ENCODE measurements around the gene PCDH9. TPM values are rescaled to one million over a fixed set of nuclear protein-coding genes. Genes with fewer than 3 reads are reported as not detected.
A peak's percentile ranks its signal among the peaks of the same experiment; 100 is the strongest.

The PCDH9 gene
- total RNA-seq, 1 donor from 2014 or later = 10.4 TPM

GRCh38 chr13:66971004-66971403 lies 259.1 kb downstream of the PCDH9 start:
- H3K27me3 Mint-ChIP-seq (ENCODE audit: low read depth, unreplicated experiment) = no peaks in the 10 kb centered on the region
- H3K4me3 Mint-ChIP-seq (ENCODE audit: unreplicated experiment) = no peak overlapping the region
- no peaks in the 10 kb centered on the region for H3K27me3 ChIP-seq (ENCODE audit: insufficient read depth, low read length)
- H4K20me1 ChIP-seq (ENCODE audit: insufficient read depth, low read length) = no peaks in the 10 kb centered on the region
- H3K79me2 ChIP-seq (ENCODE audit: insufficient read depth, low read length) = no peaks in the 10 kb centered on the region
- H3K4me1 ChIP-seq (ENCODE audit: insufficient read depth, low read length) = no peaks in the 10 kb centered on the region
- H3K36me3 Mint-ChIP-seq (ENCODE audit: low read depth, unreplicated experiment) = no peaks in the 10 kb centered on the region
- no peak overlapping the region for H3K4me2 ChIP-seq (ENCODE audit: low read length)
- H3K27ac ChIP-seq (ENCODE audit: low read depth, low read length) = no peak overlapping the region
- peaks cover 11% of the 10 kb centered on the region for H3K4me1 Mint-ChIP-seq (ENCODE audit: low read depth, unreplicated experiment)
- FAIRE-seq = no peak
- H3K36me3 ChIP-seq (ENCODE audit: insufficient read depth, low read length) = no peaks in the 10 kb centered on the region
- DNase-seq (ENCODE audit: low read depth) = peak; percentile 10
- H2AFZ ChIP-seq (ENCODE audit: low read depth, low read length) = no peak overlapping the region
- H3K9me3 ChIP-seq (ENCODE audit: insufficient read depth, low read depth, low read length) = no peaks in the 10 kb centered on the region
- H3K27ac Mint-ChIP-seq (ENCODE audit: unreplicated experiment) = no peak overlapping the region
- no peak for TF ChIP-seq EZH2 (IDR thresholded peaks at IDR 0.05; ENCODE audit: insufficient read depth, low read length)
- no peak for TF ChIP-seq CTCF (IDR thresholded peaks at IDR 0.05; ENCODE audit: insufficient read depth, low read depth, low read length)
- H3K9me3 Mint-ChIP-seq (ENCODE audit: unreplicated experiment) = no peaks in the 10 kb centered on the region
- no peak overlapping the region for H3K4me3 ChIP-seq (ENCODE audit: insufficient read depth, low read depth, low read length)
- H3K9ac ChIP-seq (ENCODE audit: low read length) = no peak overlapping the region

- no peak for DNase-seq (ENCODE audit: low read depth)
- H2AFZ ChIP-seq (ENCODE audit: low read depth, low read length) = no peak overlapping the region
- no peak overlapping the region for H3K9ac ChIP-seq (ENCODE audit: low read length)
- H3K27ac ChIP-seq (ENCODE audit: low read depth, low read length) = no peak overlapping the region
- H3K4me2 ChIP-seq (ENCODE audit: low read length) = no peak overlapping the region
- Mint-ChIP-seq H3K27me3 (ENCODE audit: low read depth, unreplicated experiment) (no peaks in the 10 kb centered on the region), H3K4me1 (ENCODE audit: low read depth, unreplicated experiment) (peaks cover 9% of the 10 kb centered on the region), H3K27ac (ENCODE audit: unreplicated experiment) (no peak overlapping the region), H3K9me3 (ENCODE audit: unreplicated experiment) (no peaks in the 10 kb centered on the region), H3K4me3 (ENCODE audit: unreplicated experiment) (no peak overlapping the region), H3K36me3 (ENCODE audit: low read depth, unreplicated experiment) (no peaks in the 10 kb centered on the region)
- no peak for FAIRE-seq
- H3K9me3 ChIP-seq (ENCODE audit: insufficient read depth, low read depth, low read length) = no peaks in the 10 kb centered on the region
- no peak overlapping the region for H3K4me3 ChIP-seq (ENCODE audit: insufficient read depth, low read depth, low read length)
- no peaks in the 10 kb centered on the region for H4K20me1 ChIP-seq (ENCODE audit: insufficient read depth, low read length)
- TF ChIP-seq CTCF (IDR thresholded peaks at IDR 0.05; ENCODE audit: insufficient read depth, low read depth, low read length) = no peak
- no peak for TF ChIP-seq EZH2 (IDR thresholded peaks at IDR 0.05; ENCODE audit: insufficient read depth, low read length)
- H3K79me2 ChIP-seq (ENCODE audit: insufficient read depth, low read length) = no peaks in the 10 kb centered on the region
- no peaks in the 10 kb centered on the region for H3K36me3 ChIP-seq (ENCODE audit: insufficient read depth, low read length)
- H3K27me3 ChIP-seq (ENCODE audit: insufficient read depth, low read length) = no peaks in the 10 kb centered on the region
- no peaks in the 10 kb centered on the region for H3K4me1 ChIP-seq (ENCODE audit: insufficient read depth, low read length)
Observed at GRCh38 chr13:66969291-66969690, 260.8 kb downstream of the PCDH9 start.

GRCh38 chr13:66967811-66968597 lies 262.1 kb downstream of the PCDH9 start:
- TF ChIP-seq CTCF (IDR thresholded peaks at IDR 0.05; ENCODE audit: insufficient read depth, low read depth, low read length) (no peak), EZH2 (IDR thresholded peaks at IDR 0.05; ENCODE audit: insufficient read depth, low read length) (no peak)
- no peaks in the 10 kb centered on the region for H3K27me3 ChIP-seq (ENCODE audit: insufficient read depth, low read length)
- H3K27ac ChIP-seq (ENCODE audit: low read depth, low read length) = no peak overlapping the region
- no peaks in the 10 kb centered on the region for H3K79me2 ChIP-seq (ENCODE audit: insufficient read depth, low read length)
- FAIRE-seq (no peak), DNase-seq (ENCODE audit: low read depth) (no peak)
- H3K4me1 ChIP-seq (ENCODE audit: insufficient read depth, low read length) = no peaks in the 10 kb centered on the region
- H3K9ac ChIP-seq (ENCODE audit: low read length) = no peak overlapping the region
- Mint-ChIP-seq H3K36me3 (ENCODE audit: low read depth, unreplicated experiment) (no peaks in the 10 kb centered on the region), H3K27me3 (ENCODE audit: low read depth, unreplicated experiment) (no peaks in the 10 kb centered on the region), H3K27ac (ENCODE audit: unreplicated experiment) (no peak overlapping the region), H3K4me1 (ENCODE audit: low read depth, unreplicated experiment) (peaks cover 6% of the 10 kb centered on the region), H3K4me3 (ENCODE audit: unreplicated experiment) (no peak overlapping the region), H3K9me3 (ENCODE audit: unreplicated experiment) (no peaks in the 10 kb centered on the region)
- H3K4me2 ChIP-seq (ENCODE audit: low read length) = no peak overlapping the region
- H3K9me3 ChIP-seq (ENCODE audit: insufficient read depth, low read depth, low read length) = no peaks in the 10 kb centered on the region
- no peaks in the 10 kb centered on the region for H4K20me1 ChIP-seq (ENCODE audit: insufficient read depth, low read length)
- no peak overlapping the region for H2AFZ ChIP-seq (ENCODE audit: low read depth, low read length)
- no peak overlapping the region for H3K4me3 ChIP-seq (ENCODE audit: insufficient read depth, low read depth, low read length)
- H3K36me3 ChIP-seq (ENCODE audit: insufficient read depth, low read length) = no peaks in the 10 kb centered on the region

Data from astrocyte (in vitro differentiated cells and primary cell).